CD4-positive, alpha-beta T cell treated with Interleukin-12 subunit alpha and Interleukin-12 subunit beta, for 1 hour (primary cell): Measurements from ENCODE around the gene UVSSA.
"Not testable (repeated sequence)": the region's sequence is repeated elsewhere in the genome, so short reads cannot be mapped to it uniquely, and the experiment has no call there.

Experiments used
- DNase-seq: peaks from one replicate; pipeline ENCODE4 v3.0.0-alpha.2; 2020

UVSSA gene

DNA sequence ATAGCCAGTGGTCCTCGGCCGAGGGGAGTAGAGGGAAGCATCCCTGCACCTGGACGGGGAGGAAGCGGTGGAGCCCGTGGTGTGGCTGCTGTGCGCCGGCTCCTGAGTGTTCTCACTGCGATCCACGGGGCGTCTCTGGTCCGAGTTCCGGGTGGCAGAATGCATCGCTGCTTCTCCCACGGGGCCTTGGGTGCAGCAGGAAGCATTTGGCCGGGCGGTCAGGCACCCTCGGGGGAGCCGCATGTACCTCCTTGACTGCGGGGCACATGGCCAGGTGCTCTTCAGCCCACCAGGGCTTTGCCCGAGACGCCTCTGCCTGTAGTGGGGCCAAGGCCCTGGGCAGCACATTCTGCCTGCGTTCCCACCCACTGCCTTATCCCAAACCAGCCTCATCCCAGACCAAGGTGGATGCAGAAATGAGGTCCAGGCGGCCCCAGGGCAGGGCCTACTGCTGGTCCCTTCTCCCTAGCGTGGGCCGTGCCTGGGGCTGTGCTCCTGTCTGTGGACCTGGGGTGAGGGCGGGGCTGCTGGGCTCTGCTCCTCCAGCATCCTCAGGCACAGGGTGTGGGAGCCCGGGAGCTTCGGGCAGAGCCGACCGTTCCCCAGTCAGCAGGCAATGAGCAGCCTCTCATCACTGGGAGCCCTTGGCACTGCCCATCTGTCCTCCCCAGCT is 31.7 kb downstream of the UVSSA start:
- no peak for DNase-seq

DNA sequence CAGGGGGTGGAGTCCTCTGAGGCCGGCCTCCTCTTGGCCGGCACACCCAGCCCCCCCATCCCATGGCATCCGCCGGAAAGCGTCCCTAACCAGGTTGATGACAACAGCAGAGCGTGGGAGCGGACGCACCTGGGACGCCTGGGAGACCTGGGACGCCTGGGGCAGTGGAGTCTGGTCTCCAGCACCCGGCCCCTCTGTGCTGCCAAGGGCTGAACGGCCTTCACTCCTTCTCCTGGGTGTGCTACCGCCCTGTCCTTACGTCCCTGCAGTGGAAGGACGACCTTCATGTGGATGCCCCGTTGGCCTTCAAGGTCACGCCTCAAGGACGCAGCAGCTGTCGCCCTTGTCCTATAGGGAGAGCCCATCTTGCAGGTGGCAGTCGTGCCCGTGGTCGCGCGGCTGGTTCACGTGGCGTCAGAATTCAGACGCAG is 32.4 kb downstream of the UVSSA start:
- no peak for DNase-seq

DNA sequence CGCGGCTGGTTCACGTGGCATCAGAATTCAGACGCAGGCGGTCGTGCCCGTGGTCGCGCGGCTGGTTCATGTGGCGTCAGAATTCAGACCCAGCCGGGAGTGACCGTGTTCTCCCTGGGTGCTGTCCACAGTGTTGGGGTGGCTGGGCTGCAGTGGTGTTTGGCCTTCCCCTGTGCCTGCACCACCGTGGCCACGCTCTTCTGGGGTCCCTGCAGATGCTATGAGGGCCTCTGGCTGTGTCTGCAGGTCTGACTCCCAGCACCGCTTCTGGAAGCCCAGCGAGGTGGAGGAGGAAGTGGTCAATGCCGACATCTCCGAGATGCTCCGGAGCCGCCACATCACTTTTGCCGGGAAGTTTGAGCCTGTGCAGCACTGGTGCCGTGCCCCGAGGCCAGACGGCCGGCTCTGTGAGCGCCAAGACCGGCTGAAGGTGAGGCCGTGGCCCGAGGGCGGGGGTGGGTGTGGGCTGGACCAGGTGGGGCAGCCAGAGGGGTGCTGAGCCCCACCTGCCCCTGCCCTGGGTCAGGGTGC is 32.9 kb downstream of the UVSSA start:
- no peak for DNase-seq

- DNase-seq, result no peak
These were observed 33.6 kb downstream of the UVSSA start for GRCh38 chr4:1380368-1381151.

DNA sequence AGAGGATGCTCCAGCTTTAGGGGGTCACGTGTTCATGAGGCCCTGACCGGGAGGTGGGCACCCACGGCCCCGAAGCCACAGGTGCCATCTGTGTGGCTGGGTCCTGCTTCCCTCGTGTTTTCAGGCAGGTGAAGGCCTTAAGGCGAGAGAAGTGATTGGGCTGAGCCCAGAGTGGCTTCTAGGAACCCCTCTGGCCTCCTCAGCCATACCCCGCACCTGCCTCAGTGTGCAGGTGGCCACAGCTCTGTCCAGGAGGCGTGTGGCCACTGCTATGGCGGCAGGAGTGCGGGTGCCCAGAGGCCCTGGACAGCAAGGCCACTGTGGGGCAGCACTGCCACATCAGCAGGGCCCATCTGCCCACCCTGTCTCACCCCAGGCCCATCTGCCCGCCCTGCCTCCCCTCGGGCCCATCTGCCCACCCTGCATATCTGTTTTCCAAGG is 34.2 kb downstream of the UVSSA start:
- no peak for DNase-seq

DNA sequence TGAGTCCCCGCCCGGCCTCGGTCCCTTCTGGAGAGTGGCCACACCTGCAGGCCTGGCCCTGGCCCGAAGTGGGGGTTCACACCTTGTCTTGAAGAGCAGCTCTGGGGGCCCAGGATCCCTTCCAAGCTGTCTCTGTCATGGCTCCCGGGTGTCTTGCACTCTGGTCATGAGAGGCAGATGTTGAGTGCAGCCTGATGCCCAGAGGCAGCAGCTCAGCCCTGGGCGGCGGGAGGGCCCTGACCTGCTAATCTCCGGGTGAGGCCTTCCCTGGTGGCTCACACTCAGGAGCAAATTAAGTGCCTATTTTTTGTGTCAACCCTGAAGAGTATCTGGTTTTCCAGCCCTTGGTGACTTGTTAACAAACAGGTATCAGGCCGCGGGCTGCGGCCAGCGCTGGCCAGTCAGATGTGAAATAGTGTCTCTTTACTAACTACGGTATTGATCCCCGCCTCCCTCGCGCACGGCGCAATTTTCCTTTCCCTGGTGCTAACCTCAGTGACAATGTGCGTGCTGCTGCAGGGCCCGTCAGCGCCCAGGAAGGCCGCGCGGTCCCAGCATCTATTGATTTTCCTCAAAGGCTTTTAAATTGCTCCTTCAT is 35.0 kb downstream of the UVSSA start:
- no peak for DNase-seq

DNA sequence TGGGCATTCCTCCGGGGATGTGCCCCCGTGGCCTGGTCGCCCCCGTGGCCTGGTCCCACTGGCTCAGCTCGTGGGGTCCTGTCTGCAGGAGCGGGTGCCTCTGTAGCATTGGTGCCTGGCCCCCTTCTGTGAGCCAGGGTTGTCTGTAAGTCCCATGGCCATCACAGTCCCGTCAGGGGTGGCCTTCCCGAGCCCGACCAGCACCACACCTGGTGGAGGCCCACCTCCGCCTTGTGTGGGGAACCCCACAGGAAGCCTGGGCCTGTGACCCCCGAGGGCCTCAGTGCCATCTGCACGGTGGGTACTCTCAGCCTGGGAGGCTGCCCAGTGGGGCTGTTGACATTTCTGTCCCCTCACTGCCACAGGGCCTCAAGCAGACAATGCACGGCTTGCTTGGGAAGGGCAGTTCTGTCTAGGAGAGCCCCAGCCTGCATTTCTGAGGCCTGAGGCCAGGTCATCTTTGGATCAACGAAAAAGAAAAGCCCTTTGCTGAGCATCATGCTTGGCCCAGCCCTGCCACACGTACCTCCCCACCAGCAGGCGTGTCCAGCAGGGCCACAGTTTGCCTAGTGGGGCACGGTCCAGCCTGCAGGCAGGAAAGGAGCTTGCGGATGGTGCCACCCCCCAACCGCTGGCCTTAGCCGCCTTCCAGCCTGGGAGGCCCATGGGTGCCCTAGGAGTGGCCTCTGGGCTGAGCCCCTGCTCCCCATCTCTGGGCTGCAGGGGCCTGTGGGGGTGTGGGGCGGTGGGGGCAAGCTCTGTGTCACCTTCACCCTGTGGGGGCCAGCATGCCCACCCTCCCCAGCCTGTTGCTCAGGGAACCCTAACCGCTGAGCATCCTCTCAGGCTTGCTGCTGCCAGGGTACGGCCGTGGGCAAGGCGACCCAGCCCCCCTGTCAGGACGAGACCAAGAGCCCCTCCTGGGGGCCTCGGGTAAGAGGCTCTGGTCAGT is 36.0 kb downstream of the UVSSA start:
- no peak for DNase-seq

GRCh38 chr4:1383728-1384591 is 37.0 kb downstream of the UVSSA start:
- no peak for DNase-seq

GRCh38 chr4:1384675-1385372 is 37.8 kb downstream of the UVSSA start:
- no peak for DNase-seq

DNA sequence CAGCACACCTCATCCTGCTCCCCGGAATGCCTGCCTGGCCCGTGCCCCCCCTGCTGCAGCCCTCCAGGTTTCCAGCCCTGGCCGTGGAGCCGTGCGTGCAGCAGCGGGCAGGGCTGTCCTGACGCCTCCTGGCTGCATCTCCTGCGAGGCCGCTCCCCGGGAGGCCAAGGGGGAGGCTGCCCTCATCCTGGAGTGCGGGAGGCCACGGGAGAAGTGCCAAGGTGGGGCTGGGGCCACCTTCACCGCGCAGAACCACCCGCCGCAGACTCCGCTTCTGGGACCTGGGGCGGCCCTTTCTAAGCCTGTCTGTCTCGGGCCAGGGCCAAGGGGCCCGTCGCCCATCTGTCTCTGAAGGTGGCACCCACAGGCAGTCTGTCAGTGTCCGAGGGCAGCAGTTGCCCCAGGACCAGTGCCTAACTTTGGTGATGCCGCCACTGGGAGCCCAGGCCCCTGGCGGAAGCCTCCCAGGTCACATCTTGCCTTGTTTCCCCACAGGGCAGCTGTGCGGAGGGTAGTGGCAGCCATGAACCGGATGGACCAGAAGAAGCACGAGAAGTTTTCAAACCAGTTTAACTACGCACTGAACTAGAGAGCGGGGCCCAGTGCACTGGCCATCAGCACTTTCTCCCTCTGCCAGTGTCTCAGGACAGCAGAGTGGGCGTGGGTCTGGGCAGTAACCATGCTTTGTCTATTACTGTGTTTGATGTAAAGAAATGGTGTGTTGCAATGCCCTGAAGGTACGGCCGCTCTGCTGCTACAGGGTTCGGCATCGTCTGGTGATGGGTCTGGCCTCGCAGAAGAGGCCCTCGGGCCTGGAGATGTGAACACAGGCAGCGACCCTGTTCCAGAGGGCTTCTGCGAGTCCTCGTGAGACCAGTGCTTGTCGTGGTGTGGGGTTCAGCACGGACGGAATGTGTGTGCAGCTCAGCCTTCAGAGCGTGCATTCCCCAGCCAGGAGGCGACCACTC is 38.6 kb downstream of the UVSSA start:
- no peak for DNase-seq

DNA sequence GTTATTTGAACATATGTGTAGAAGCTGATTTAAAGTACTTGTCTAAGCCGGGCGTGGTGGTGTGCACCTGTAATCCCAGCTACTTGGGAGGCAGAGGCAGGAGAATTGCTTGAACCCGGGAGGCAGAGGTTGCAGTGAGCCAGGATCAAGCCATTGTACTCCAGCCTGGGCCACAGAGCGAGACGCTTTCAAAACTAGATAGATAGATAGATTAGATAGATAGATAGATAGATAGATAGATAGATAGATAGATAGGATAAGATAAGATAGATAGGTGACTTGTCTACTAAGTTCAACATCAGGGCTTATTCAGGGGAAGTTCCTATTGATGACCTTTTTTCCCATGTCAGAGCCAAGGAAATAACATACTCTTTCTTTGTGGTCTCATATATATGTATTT is 46.4 kb downstream of the UVSSA start:
- not testable (repeated sequence) for DNase-seq

DNA sequence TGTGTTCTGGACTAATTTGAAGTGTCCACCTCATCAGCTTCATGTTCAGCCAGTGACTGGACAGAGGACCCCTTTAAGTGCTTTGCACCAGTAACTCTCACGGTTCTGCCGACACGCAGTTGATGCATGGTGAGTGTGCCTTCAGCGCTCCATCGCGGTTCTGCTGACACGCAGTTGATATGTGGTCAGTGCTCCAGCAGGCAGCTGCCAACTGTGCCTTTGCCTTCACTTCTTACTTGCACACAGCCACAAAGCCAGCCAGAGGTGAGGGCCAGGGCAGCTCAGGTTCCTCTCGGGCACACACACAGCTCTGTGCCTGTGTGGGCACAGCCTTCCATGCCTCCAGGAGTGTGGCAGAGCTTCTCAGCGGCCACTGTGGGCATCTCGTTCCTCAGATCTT is 46.9 kb downstream of the UVSSA start:
- no peak for DNase-seq

GRCh38 chr4:1394554-1395388 is 47.8 kb downstream of the UVSSA start:
- DNase-seq, result not testable (repeated sequence)

DNA sequence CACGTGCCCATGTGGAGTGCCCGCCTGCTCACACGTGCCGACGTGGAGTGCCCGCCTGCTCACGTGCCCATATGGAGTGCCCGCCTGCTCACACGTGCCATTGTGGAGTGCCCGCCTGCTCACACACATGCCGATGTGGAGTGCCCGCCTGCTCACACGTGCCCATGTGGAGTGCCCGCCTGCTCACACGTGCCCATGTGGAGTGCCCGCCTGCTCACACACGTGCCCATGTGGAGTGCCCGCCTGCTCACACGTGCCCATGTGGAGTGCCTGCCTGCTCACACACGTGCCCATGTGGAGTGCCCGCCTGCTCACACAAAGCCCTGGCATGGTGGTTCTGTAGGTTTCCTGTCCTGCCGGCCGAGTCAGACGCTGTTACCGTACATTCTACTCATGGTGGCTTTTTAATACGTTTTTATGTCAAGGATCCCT is 48.4 kb downstream of the UVSSA start:
- DNase-seq, result not testable (repeated sequence)

DNA sequence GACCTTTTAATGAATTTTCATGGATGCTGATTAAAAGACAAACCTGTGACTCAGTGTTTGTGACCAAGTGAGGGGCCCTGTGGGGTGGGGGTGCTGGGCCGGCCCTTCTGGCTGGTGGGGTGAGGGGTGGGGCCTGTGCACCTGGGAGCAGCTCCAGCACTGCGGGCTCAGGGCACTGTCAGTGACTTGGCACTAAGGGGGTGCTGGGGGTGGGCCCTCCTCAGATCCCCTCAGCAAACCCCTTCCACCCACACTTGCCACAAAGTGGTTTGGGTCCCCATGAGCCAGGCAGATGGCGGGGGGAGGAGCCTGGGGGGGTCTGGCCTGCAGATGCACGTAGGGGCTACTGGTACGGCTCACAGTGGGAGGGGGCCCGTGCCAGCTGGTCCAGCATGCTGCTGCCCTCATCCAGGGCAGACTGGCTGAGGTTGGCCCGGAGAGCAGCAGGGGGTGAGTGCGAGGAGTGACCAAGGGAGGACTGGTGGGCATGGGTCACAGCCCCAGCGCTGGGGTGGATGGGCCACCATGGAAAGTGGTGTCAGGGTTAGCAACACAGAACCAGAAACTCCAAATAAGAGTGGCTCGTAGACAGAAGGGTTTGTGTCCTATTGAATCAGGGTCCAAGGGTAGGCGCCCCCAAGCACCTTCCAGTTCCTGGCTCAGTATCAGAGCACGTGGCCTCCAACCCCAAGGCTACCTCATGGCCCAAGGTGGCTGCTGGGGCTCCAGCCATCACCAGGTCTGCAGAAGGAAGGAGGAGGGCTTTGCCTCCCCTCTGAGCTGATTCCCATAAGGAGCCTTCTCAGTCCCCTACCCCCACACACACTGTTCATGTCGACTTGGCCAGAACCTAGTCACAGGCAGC is 49.2 kb downstream of the UVSSA start:
- DNase-seq, result no peak

DNA sequence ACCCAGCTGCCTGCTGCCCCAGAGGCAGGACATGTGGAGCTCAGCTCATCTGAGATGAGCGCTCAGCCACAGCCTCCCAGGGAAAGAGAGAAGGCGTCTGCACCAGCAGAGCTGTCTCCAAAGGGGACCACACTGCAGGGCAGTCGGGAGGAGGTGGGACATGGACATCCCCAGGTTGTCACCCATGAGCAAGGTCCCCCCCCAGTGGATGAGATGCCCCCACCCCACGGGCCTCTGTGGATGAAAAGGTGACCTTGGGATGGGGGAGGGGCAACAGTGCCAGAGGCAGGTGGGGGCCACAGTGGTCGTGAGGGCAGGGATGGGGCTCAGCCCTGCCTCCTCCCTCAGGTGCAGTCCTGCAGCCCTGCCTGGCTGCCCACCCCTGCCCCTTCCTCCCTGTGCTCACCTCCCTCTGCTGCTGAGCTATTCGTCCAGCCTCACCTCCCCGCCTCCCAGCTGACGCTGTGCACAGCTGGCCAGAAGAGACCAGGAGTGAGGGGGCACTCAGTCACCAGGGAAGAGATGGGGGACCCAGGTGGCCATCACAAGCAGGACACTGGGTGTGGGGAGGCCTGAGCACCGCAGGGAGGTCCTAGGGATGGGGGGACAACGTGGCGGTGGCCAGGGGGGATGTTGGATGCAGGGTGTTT is 49.9 kb downstream of the UVSSA start:
- no peak for DNase-seq
